ENCODE results near the gene ATP12A.
"Not testable (repeated sequence)": the region's sequence is repeated elsewhere in the genome, so short reads cannot be mapped to it uniquely, and the experiment has no call there.

The ATP12A gene

DNA sequence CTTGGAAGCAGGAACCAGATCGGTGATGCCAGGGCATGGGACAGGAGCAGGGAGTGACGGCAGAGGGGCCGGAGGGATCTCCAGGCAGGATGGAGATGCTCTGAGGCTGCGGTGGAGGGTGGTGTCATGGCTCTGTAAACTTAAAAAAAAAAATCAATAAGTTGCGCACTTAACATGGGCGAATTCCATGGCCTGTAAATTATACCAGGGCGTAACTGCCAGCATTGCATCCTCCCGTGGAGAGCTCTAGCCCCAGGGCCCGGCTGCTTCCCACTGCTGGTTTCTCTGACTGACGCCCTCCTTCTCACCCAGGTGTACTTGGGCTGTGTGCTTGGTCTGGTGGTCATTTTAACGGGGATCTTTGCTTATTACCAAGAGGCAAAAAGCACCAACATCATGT lies 8.7 kb downstream of the ATP12A start:
- no peak for DNase-seq (ENCODE audit: low spot score)

DNA sequence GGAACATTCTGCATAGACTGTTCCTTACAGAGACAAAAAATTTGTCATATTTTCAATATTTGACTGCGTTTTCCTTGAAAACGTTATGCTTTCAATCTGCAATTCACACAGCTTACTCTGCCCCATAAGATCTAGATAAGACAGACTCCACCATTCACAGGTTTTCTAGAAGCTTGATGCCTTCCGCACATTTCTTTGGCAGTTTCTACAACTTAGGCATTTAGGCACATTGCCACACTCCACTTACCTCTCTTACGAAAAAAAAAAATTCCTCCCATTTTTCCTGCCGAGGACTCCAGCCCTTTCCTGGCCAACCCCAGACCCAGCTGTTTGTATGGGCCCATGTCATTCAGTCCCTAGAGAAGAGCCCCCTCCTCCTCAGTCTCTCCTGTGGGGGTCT lies 11.2 kb downstream of the ATP12A start:
- no peak for DNase-seq (ENCODE audit: low spot score)

DNA sequence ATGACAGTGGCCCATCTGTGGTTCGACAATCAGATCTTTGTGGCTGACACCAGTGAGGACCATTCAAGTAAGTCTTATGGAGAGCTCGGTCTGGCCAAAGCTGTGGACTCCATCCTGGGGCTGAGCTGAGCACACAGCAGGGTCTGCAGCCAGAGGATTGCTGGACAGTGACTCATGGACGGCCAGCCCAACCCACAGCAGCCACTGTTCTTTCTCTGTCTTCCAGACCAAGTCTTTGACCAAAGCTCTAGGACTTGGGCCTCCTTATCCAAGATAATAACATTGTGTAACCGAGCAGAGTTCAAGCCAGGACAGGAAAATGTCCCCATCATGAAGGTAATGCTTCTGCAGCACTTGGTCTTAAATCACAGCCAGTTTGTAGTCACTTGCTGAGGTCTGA lies 12.4 kb downstream of the ATP12A start:
- DNase-seq (ENCODE audit: low spot score) = no peak

DNA sequence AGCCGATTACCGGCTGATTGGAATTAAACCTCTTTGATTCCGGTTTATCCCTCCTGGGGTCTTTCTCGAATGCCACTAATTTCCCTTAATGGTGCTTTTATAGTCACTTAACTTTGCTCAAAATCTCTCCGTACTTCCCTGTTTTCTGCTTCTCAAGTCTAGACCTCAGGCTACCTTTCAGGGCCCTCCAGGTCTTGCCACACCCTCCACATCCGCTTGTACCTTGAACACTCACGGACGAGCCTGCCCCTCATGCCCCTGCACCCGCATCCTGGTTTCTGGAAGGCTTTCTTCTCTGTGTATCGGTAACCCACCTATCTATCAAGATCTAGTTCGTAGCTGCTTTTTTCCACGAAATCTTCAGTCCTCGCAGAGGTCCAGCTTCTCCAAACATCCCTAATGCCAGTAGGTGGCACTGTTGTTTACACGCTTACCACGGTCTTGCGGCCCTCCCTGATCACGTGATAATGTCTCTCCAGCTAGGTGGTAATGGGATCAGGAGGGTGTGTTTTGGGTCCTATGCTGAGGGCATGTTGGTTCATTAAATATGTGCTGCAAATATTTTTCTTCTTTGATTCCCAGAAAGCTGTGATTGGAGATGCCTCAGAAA lies 13.8 kb downstream of the ATP12A start:
- DNase-seq (ENCODE audit: low spot score) = peak; percentile 79

DNA sequence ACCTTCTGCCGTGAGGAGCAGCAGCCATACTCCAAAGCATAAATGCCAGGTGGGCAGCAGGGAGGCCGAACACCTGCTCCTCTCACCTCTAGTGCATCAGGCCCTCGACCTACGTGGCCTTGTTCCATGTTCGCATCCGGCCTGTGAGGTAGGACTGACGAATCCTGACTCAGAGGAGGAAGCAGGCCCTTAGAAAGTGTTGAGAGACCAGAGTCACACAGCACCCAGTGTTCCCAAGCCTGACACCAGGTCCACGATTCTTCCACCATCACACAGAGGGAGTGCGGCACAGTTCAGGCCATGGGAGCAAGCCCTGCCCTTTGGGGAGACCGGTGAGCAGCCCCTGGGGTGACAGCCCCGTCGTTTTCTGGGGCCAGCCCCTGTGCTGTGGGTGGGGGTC lies 14.7 kb downstream of the ATP12A start:
- DNase-seq (ENCODE audit: low spot score) = no peak

DNA sequence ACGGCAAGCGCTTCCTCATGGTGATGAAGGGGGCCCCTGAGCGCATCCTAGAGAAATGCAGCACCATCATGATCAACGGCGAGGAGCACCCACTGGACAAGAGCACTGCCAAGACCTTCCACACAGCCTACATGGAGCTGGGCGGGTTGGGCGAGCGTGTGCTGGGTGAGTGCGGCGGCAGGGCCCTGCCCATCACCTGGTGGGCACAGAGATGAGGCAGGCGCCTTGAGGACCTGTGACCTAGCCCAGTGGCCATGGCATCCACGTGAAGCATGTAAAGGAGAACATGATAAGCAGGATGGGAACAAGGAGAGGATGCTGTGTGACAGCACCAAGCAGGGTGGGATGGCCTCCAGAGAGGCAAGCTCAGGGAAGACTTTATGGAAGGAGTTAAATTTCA lies 18.5 kb downstream of the ATP12A start:
- DNase-seq (ENCODE audit: low spot score) = no peak

DNA sequence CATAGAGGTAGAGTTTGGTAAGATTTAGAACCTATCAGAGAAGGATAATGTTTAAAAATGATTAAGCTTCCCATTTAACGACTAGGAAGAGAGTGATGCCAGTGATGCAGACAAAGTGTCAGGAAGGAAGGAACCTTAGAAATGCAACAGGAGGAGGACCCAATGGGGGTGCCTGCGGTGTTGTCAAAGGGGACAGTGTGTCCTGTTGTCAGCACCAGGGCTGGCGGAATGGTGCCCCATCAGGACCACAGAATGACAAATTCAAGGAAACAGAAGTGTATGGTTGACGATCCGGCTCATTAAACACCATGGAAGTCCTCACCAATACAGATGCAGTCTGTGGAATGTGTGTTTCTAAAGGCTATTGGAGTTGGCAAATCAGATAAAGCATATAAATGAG lies 19.3 kb downstream of the ATP12A start:
- DNase-seq (ENCODE audit: low spot score) = no peak

DNA sequence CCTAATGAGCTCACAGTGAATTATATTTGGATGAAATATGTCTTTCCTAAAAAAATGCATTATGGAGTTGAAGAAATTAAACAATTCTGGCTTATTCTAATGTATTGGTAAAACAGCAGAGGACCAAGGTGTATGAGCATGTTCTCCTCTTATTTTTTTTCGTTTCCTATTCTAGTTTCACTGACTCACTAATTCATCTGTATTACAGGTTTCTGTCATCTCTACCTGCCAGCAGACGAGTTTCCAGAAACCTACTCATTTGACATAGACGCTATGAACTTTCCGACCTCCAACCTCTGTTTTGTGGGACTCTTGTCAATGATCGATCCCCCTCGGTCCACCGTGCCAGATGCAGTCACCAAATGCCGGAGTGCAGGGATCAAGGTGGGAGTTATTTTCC lies 20.3 kb downstream of the ATP12A start:
- DNase-seq (ENCODE audit: low spot score) = no peak

DNA sequence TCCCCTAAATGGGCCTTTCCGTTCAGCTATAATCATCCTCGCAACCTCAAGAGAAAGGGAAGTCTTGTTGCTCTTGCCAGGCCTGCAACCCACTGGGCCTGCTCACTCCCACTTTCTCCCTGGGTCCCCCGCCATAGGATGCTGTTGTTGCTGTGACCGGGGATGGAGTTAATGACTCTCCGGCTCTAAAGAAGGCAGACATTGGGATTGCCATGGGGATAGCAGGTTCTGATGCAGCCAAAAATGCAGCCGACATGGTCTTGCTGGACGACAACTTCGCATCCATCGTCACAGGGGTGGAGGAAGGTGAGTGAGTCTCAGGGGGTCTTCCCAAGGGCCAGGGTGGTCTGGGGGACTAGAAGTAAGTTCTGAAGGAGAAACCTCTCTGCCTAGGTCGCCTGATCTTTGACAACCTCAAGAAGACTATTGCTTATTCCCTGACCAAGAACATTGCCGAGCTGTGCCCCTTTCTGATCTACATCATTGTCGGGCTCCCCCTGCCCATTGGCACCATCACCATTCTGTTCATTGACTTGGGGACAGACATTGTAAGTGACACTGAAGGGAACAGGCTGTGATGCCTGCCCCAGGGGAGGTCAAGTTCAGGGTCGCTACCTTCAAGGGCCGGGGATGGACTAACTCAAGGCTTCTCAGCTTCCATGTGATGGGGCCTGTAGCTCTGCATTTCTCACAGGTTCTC lies 26.8 kb downstream of the ATP12A start:
- no peak for DNase-seq (ENCODE audit: low spot score)

DNA sequence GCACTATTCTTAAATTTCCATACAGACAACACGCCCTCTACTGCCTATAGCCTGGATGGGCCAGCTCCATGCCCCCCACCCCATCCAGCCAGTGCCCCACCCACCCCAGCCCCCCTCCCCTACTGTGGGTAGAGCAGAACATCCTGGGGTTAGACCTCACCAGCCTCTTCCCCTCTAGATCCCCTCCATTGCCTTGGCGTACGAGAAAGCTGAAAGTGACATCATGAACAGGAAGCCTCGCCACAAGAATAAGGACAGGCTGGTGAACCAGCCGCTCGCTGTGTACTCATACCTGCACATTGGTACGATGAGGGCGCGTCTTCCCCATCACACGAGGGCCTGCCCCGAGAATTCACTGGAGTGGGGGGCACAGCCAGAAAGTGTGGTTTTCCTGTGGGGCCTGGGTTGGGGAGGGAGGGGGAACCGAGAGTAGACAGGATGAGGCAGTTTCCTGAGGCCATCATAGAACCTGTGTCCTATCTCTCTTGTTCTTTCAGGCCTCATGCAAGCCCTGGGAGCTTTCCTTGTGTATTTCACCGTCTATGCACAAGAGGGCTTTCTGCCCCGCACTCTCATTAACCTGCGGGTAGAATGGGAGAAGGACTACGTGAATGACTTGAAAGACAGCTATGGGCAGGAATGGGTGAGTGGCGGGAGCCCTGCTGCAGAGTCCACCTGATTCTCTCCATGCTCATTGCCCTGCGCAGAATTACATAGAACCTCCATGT lies 29.1 kb downstream of the ATP12A start:
- no peak for DNase-seq (ENCODE audit: low spot score)

DNA sequence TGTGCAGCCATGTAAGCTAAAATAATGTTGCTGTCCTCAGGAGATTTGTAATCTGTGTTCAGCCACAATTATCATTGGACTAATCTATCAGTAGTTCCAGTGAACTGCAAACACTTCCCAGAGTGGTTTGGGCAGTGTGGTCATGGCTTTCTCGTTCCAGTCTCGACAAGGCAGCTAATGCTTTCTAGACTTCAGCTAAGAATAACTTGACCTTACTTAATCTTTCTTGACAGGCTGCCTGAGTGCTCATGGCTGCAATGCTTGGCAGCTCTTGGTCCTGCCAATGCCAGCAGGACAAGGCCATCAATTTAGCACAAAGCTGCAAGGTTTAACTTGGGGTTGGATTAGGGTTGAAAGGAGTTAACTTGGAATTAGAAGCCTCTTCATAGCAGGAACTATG lies 32.8 kb downstream of the ATP12A start:
- no peak for DNase-seq (ENCODE audit: low spot score)

DNA sequence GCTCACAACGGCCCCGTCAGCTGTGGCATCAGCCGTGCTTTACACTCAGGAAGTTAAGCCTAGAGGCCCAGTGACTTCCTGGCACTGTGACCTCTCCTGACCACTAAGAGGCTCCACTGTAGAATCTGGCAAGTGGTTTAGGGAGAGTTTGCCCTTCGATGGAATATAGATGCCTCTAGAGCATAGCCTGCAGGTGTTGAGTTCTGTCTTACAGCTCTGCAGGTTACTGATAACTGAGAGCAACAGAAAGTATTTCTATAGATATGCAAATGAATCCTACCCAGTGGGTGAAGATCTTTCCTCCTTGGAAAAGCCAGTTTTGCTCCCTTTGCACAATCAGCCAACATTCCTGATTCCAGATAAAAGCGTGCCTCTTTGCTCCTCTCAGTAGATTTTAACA lies 35.8 kb downstream of the ATP12A start:
- DNase-seq (ENCODE audit: low spot score) = no peak

DNA sequence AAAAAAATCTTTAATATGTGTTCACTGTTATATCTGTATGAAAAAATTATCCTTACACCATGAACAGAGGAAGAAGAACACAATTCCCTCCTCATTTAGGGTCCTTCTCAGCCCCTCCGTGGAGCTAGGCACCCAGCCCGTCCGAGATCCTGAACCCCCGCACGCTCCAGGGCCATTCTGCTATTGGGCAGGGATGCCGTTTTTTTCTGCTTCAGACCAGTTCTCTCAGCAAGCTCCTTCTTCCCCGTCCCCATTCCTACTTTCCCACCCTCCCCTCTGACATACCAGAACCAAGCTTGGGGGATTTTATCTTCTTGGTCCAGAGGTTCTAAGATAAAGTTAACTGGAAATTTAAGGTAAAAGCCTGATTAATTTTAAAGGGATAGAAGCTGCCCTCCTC lies 36.2 kb downstream of the ATP12A start:
- no peak for DNase-seq (ENCODE audit: low spot score)

DNA sequence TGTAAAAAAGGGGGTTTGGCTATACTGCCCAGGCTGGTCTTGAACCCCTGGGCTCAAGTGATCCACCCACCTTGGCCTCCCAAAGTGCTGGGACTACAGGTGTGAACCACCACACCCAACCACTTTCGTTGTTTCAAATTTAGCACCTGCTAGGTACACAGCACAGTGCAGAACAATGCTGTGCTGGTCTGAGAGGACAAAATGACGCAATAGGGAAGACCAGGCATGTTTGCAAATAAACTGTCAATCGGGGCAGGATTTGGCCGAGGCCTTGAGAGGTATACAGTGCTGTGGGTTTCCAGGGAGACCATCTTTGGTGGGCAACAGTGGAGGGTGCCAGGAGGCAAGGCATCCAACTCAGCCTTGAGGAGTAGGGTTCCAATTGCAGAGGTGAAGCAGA lies 37.0 kb downstream of the ATP12A start:
- no peak for DNase-seq (ENCODE audit: low spot score)

DNA sequence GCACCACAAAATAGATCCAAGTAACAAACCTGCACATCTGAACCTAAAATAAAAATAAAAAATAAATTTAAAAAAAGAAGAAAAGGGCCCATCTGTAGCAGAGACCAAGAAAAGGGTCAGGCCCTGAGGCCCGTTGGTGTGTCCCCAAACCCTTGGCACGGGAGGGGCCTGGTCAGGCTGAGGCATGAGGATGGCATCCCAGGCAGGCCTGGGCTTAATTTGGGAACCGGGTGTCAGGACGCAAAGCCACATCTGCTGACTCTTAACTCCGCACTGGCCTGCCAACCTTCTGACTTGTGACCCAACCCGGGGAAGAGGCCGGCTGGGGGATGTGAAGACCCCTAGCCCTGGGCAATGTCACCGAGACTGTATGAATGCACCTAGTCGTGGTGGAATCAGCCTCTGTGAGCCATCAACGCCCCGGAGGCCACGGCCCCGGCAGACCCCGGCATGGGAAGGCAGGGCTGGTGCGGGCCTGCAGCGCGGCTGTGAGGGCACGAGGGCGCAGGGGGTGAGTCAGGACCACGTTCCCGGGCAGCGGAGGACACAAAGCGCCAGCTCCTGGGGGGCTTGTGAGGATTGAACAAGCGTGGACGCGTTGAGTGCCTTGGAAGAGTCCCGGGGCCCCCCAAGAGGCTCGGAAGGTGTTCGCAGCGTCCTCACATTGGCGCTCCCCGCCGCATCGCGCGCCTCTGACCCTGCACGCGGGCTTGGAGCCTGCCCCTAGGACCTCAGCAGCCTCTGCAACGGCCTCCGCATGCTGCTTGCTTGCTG lies 38.2 kb downstream of the ATP12A start:
- no peak for DNase-seq (ENCODE audit: low spot score)

DNA sequence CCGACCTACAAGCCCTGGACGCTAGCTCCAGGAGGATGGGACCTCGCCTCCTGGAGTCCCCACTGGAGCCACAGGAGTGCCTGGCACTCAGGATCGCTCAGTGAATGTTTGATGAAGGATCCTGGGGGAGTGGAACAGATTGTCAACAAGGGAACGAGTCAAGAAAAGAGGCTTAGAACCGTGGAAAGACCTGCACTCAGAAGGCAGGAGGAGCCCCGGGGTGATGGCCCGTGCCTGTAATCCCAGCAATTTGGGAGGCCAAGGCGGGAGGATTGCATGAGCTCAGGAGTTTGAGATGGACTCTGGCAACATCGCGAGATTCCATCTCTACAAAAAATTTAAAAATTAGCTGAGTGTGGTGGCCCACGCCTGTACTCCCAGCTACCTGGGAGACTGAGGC lies 38.9 kb downstream of the ATP12A start:
- no peak for DNase-seq (ENCODE audit: low spot score)

DNA sequence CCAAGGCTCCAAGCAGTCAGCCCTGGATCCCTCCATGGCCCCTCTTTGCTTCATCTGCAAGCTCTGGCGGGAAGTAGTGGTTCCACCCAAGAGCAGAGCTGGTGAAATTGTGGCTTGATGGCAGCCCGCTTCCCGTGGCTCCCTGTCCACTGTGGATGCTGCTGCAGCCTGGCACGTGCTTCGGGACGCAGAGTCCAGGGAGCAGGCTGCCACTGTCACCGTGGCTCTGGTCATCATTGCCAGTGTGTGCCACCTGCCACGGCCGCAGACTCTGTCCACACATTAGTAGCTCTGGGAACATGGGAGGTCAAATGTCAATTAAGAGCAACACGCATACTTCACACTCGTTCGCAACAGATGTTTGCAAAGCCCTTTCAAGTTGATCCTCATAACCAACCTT lies 43.0 kb downstream of the ATP12A start:
- no peak for DNase-seq (ENCODE audit: low spot score)

DNA sequence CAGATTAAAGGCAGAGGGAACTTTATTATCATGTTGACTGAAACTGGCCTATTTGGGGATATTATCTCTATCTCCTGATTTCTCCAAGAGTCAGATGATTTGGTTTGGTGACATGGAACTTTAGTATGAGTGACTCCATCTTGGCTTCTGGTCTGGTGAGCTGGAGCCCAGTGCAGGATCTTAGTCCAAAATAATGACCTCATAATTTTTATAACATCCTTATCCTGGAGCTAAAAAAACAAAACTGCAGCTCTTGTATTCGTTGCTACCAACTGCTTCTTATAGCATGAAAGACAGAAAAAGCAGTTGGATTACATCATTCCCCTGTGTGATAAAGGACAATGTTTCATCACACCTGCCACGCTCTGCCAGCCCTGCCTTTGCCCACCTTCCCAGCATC lies 44.5 kb downstream of the ATP12A start:
- no peak for DNase-seq (ENCODE audit: low spot score)

DNA sequence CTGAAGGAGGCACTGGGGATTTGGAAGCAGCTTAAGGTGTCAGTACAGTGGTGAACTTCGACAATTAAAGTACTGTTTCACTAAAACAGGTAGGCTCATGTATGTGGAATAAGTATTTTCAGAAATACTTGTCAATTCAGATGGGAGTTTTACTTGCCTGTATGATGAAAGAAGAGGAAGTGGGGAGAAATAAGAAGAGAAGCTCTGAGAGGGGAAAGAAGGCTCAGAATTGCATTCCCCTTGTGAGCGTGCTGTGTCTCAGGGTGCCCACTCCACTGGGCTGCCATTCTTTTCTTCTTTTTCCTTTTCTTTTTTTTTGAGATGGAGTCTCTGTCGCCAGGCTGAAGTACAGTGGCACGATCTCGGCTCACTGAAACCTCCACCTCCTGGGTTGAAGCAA lies 45.2 kb downstream of the ATP12A start:
- DNase-seq (ENCODE audit: low spot score) = no peak

DNA sequence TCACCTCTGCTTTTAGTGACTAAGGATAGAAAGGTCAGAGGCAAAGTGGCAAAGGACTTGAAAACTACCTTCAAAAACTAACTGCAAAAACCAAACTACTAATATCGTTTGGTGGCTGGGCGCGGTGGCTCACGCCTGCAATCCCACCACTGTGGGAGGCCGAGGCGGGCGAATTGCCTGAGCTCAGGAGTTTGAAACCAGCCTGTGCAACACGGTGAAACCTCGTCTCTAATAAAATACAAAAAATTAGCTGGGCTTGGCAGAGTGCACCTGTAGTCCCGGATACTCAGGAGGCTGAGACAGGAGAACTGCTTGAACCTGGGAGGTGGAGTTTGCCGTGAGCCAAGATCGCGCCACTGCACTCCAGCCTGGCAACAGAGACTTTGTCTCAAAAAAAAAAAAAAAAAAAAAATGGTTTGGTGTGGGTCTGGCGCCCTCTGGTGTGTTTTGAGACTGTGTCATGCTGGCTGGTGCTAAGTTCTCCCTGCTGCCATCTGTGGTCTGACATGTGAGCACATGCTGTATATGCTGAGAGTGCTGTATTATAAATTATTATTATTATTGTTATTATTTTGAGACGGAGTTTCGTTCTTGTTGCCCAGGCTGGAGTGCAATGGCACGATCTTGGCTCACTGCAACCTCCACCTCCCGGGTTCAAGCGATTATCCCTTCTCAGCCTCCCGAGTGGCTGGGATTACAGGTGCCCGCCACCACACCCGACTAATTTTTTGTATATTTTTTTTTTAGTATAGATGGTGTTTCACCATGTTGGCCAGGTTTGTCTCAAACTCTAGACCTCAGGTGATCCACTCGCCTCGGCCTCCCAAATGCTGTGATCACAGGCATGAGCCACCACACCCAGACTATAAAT lies 47.8 kb downstream of the ATP12A start:
- peak; percentile 81 for DNase-seq (ENCODE audit: low spot score)

DNA sequence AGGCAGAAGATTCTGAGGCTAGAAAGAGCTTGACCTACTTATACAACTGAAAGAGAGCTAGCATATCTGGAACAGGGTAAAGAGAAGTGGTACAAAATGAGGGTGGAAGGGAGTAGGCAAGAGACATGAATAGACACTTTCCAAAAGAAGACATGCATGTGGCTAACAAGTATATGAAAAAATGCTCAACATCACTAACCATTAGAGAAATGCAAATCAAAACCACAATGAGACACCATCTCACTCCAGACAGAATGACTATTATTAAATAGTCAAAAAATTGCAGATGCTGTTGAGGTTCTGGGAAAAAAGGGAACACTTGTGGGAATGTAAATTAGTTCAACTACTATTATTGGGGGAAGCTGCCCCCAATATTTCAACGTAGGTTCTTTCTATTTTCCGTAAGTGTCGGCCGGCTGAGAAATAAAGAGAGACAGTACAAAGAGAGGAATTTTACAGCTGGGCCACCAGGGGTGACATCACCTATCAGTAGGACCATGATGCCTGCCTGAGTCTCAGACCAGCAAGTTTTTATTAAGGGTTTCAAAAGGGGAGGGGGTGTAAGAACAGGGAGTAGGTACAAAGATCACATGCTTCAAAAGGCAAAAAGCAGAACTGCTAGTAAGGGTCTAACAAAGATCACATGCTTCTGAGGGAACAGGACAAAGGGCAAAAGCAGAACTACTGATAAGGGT lies 50.8 kb downstream of the ATP12A start:
- DNase-seq (ENCODE audit: low spot score) = not testable (repeated sequence)
